Endodermal cell (in vitro differentiated cells): ENCODE measurements around the gene RPTOR. TPM values are rescaled to one million over a fixed set of nuclear protein-coding genes. Genes with fewer than 3 reads are reported as not detected.

ENCODE experiments used
- DNase-seq: peaks from one replicate; pipeline ENCODE4 v3.0.0-alpha.2; 2017
- H3K27ac ChIP-seq: 2 replicates; pipeline ENCODE4 v1.5.1; 2013; ENCODE audit warnings: mild to moderate bottlenecking, low read depth, low read length, moderate library complexity
- H3K27me3 ChIP-seq: 2 replicates; pipeline ENCODE4 v1.6.1; 2013; ENCODE audit warnings: mild to moderate bottlenecking, low read length, moderate library complexity; ENCODE audit not compliant: insufficient read depth, control insufficient read depth, poor library complexity, severe bottlenecking
- H3K36me3 ChIP-seq: 2 replicates; pipeline ENCODE4 v1.7.0; 2013; ENCODE audit warnings: mild to moderate bottlenecking, low read length, moderate library complexity; ENCODE audit not compliant: control insufficient read depth, insufficient read depth
- H3K4me1 ChIP-seq: one replicate; pipeline ENCODE4 v1.7.0; 2013; ENCODE audit warnings: low read length; ENCODE audit not compliant: control insufficient read depth, insufficient read depth
- H3K4me3 ChIP-seq: 2 replicates; pipeline ENCODE4 v1.5.1; 2013; ENCODE audit warnings: mild to moderate bottlenecking, low read length, moderate library complexity
- H3K9ac ChIP-seq: 2 replicates; pipeline ENCODE4 v1.6.1; 2013; ENCODE audit warnings: mild to moderate bottlenecking, low read length, moderate library complexity; ENCODE audit not compliant: poor library complexity, severe bottlenecking; ENCODE audit errors: extremely low read depth
- H3K9me3 ChIP-seq: 2 replicates; pipeline ENCODE4 v1.6.1; 2013; ENCODE audit warnings: mild to moderate bottlenecking, low read length, moderate library complexity; ENCODE audit not compliant: control insufficient read depth
- H3K27ac Mint-ChIP-seq: 2 replicates; pipeline ENCODE4 v1.8.0; 2020; ENCODE audit warnings: mixed read lengths
- H3K27me3 Mint-ChIP-seq: 2 replicates; pipeline ENCODE4 v1.8.0; 2021; ENCODE audit warnings: mild to moderate bottlenecking, mixed read lengths; ENCODE audit not compliant: insufficient read depth
- H3K36me3 Mint-ChIP-seq: 2 replicates; pipeline ENCODE4 v1.8.0; 2020; ENCODE audit warnings: low read depth, mixed read lengths
- H3K4me1 Mint-ChIP-seq: 2 replicates; pipeline ENCODE4 v1.8.0; 2020; ENCODE audit warnings: mixed read lengths
- H3K4me3 Mint-ChIP-seq: 2 replicates; pipeline ENCODE4 v1.8.0; 2020; ENCODE audit warnings: mild to moderate bottlenecking, moderate library complexity, mixed read lengths
- H3K9me3 Mint-ChIP-seq: 2 replicates; pipeline ENCODE4 v1.8.0; 2020; ENCODE audit warnings: mild to moderate bottlenecking, mixed read lengths
- CTCF ChIP-seq: fragments of 200-600 bp; sonication (generic); conservative IDR thresholded peaks from 2 replicates; pipeline ENCODE4 v1.5.0; 2021; ENCODE audit warnings: antibody characterized with exemption, mild to moderate bottlenecking
- WGBS, 2 experiments: methylation state at CpG; one replicate each; pipeline versions ENCODE4 v1.1.5 to v1.1.7; 2013; ENCODE audit warnings: missing lambda C conversion rate in 2 of 2, mixed read lengths in 1 of 2; ENCODE audit not compliant: insufficient coverage in 1 of 2, insufficient read length in 1 of 2; 5-methylcytosine and 5-hydroxymethylcytosine counted together
- total RNA-seq, 2 donors: library from RNA; stranded (reverse); fragmentation: NEBNext Ultra II Directional in 1 of 2; extraction: Animal tissue kit (Norgen Biotek cat#: 25700) in 1 of 2; gene quantifications; 2 replicates in 1 of 2; 3 replicates in 1 of 2; pipeline ENCODE4 v1.2.1, GENCODE V29; 2021

Gene RPTOR
- total RNA-seq, 2 donors from 2014 or later, result 45.1 to 53.4 TPM

GRCh38 chr17:81000631-81001357 is 456.2 kb downstream of the RPTOR start:
- Mint-ChIP-seq H3K9me3 (no peaks in the 10 kb centered on the region), H3K36me3 (peaks cover 18% of the 10 kb centered on the region), H3K4me3 (no peak overlapping the region), H3K27ac (no peak overlapping the region), H3K27me3 (peaks cover 40% of the 10 kb centered on the region), H3K4me1 (peaks cover 3% of the 10 kb centered on the region)
- H3K4me1 ChIP-seq, result no peaks in the 10 kb centered on the region
- no peak for TF ChIP-seq CTCF
- DNase-seq, result peak; percentile 46
- H3K36me3 ChIP-seq, result peaks cover 30% of the 10 kb centered on the region
- 90 to 92% methylated on average over 14 to 18 of the region's 18 CpGs for WGBS, 2 experiments
- H3K9ac ChIP-seq, result no peak overlapping the region
- no peak overlapping the region for H3K27ac ChIP-seq
- H3K4me3 ChIP-seq, result no peak overlapping the region
- peaks cover 35% of the 10 kb centered on the region for H3K27me3 ChIP-seq
- no peaks in the 10 kb centered on the region for H3K9me3 ChIP-seq

GRCh38 chr17:81002013-81002384 is 457.4 kb downstream of the RPTOR start:
- WGBS, 2 experiments, result 87 to 93% methylated on average over 9 to 10 of the region's 10 CpGs
- TF ChIP-seq CTCF, result no peak

GRCh38 chr17:81002409-81003361 is 458.0 kb downstream of the RPTOR start:
- H3K9ac ChIP-seq, result no peak overlapping the region
- DNase-seq, result no peak
- no peaks in the 10 kb centered on the region for H3K9me3 ChIP-seq
- WGBS, 2 experiments, result 78 to 85% methylated on average over 17 to 21 of the region's 21 CpGs
- no peak overlapping the region for H3K4me3 ChIP-seq
- peaks cover 3% of the 10 kb centered on the region for H3K4me1 Mint-ChIP-seq
- peak overlapping the region; percentile 15 for H3K4me3 Mint-ChIP-seq
- H3K36me3 ChIP-seq, result peaks cover 17% of the 10 kb centered on the region
- peaks cover 11% of the 10 kb centered on the region for H3K36me3 Mint-ChIP-seq
- H3K27me3 ChIP-seq, result peaks cover 53% of the 10 kb centered on the region
- H3K4me1 ChIP-seq, result no peaks in the 10 kb centered on the region
- H3K27ac ChIP-seq, result no peak overlapping the region
- no peak for TF ChIP-seq CTCF
- H3K27me3 Mint-ChIP-seq, result peaks cover 57% of the 10 kb centered on the region
- H3K27ac Mint-ChIP-seq, result no peak overlapping the region
- no peaks in the 10 kb centered on the region for H3K9me3 Mint-ChIP-seq

More at GRCh38 chr17:81002013-81002384, 457.4 kb downstream of the RPTOR start:
- DNase-seq, result no peak
- Mint-ChIP-seq H3K27me3 (peaks cover 51% of the 10 kb centered on the region), H3K4me3 (no peak overlapping the region), H3K36me3 (peaks cover 11% of the 10 kb centered on the region), H3K9me3 (no peaks in the 10 kb centered on the region), H3K27ac (no peak overlapping the region), H3K4me1 (peaks cover 3% of the 10 kb centered on the region)
- Histone ChIP-seq H3K4me1 (no peaks in the 10 kb centered on the region), H3K9me3 (no peaks in the 10 kb centered on the region), H3K27ac (no peak overlapping the region), H3K9ac (no peak overlapping the region), H3K36me3 (peaks cover 21% of the 10 kb centered on the region), H3K4me3 (no peak overlapping the region), H3K27me3 (peaks cover 47% of the 10 kb centered on the region)
